ENCODE data around the gene CLIC4. TPM values are rescaled to one million over a fixed set of nuclear protein-coding genes. Genes with fewer than 3 reads are reported as not detected.

CLIC4 gene
- total and polyA plus RNA-seq, 9 of the 15 experiments (the other 6 are each of a cell fraction or from before 2014, with no cell fraction given), result 16.0 to 67.5 (median 38.4) TPM

- H3K4me2 ChIP-seq (ENCODE audit: insufficient read depth, low read length), result no peak overlapping the region; the same call in 1 of the 2 replicates
- peaks cover 14 to 22% of the 10 kb centered on the region in 2 experiments for H3K4me1 ChIP-seq (replicated peaks in 1 of 2; ENCODE audit: control insufficient read depth in 2 of 2, insufficient read depth in 2 of 2, low read length in 2 of 2)
- POLR2A ChIA-PET, result interaction anchor here (0.7 to 1.7 kb wide), 10 partner anchors 9 to 93 kb away, joined by 3 to 10 read pairs (median 6); no protein-coding TSS in a partner anchor
- no peak for ATAC-seq
- no peaks in the 10 kb centered on the region for H3K9me1 ChIP-seq (ENCODE audit: control insufficient read depth, insufficient read depth, low read length)
- H3K79me2 ChIP-seq (ENCODE audit: control insufficient read depth, insufficient read depth, low read length), result peaks cover 85% of the 10 kb centered on the region
- peaks cover 3% of the 10 kb centered on the region; the same call in 2 of the 3 replicates for H3K36me3 ChIP-seq (ENCODE audit: control insufficient read depth, insufficient read depth, low read length)
- H3K27me3 ChIP-seq (ENCODE audit: control insufficient read depth in 2 of 2, insufficient read depth in 2 of 2, low read length in 2 of 2), result no peaks in the 10 kb centered on the region
- H4K20me1 ChIP-seq (replicated peaks; ENCODE audit: control insufficient read depth, insufficient read depth, low read length), result peaks cover 12% of the 10 kb centered on the region; the same call in 1 of the 2 replicates
- no peak overlapping the region for H2AFZ ChIP-seq (ENCODE audit: low read depth, low read length)
- WGBS (ENCODE audit: insufficient coverage, low coverage, missing lambda C conversion rate), result 88% methylated on average over 1 of the region's 1 CpG
- no peak for FAIRE-seq
- H3K4me3 ChIP-seq, result no peak overlapping the region
- no peak for DNase-seq (ENCODE audit: extremely low read depth in 1 of 4, low spot score in 3 of 4)
- no peak overlapping the region for H3K9ac ChIP-seq (ENCODE audit: insufficient read depth in 1 of 2, low read depth in 2 of 2, low read length in 2 of 2)
- 0 out of 2 replicates have a peak, but pooled peaks have one; percentile 45 for TF ChIP-seq SP1 (CRISPR knock-in tag; IDR thresholded peaks at IDR 0.05)
- no peak for TF ChIP-seq CXXC5 (CRISPR knock-in tag; IDR thresholded peaks at IDR 0.05)
- 0 out of 2 replicates have a peak, but pooled peaks have one; percentile 14 for TF ChIP-seq ZBTB33 (CRISPR knock-in tag; IDR thresholded peaks at IDR 0.05)
- CTCF ChIA-PET (ENCODE audit: low intra/inter-chr PET ratio), result no interaction called here
- no TSS peak for BruUV-seq (replicated peaks)
- H3K27ac ChIP-seq (ENCODE audit: extremely low read depth, low read depth, low read length), result no peak overlapping the region
- intact Hi-C loops (cut with micrococcal nuclease), result loop anchor here (5.0 kb wide), 3 partner anchors 57 to 107 kb away; partner anchors contain the start of gene SRRM1
- in situ Hi-C loops (cut with MboI), result no loop called here
- H3K9me3 ChIP-seq (replicated peaks; ENCODE audit: control insufficient read depth, insufficient read depth, low read depth, low read length), result no peaks in the 10 kb centered on the region
Observed at GRCh38 chr1:24749252-24749651, 4.0 kb downstream of the CLIC4 start.

Measured in K562 (cell line).